ENCODE measurements around the gene KIF16B.
"Not testable (repeated sequence)": the region's sequence is repeated elsewhere in the genome, so short reads cannot be mapped to it uniquely, and the experiment has no call there.

Gene KIF16B

DNA sequence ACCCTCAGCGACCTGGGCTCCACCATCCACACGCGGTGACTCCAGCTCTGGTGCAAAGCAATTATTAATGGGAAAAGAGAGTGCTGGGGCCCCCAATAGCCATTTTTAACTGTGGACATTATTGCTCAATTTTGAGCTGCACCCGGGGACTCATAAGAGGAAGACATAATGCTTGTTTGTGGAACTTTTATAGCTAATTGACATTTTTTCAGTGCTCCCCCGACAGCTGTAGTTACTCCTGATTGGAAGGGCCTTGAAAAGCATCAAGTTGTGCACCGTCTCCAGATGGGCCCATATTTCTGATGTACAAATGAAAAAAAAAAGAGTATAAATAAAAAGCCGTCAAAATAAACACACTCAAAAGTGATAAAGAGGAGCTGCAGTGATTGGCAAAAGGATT lies 327.0 kb downstream of the KIF16B start:
- no peak for ATAC-seq

DNA sequence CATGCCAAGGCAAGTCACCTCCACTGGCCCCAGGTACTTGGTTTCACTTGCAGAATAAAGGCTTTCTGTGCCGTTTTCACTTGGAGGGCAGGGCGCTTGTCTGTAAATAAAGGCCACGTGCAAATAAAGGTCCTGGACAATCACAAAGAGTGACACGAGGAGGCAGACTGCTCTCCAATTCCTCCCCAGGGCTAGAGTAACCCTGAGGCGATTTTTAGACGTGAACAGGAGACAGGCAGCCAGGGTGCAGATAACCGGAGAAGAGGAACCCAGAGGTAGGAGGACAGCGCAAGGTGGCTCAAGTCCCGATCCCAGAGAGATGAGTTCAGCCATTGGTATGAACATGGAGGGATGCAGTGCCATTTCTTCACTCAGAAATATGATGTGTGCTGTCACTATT lies 327.4 kb downstream of the KIF16B start:
- ATAC-seq, result no peak

DNA sequence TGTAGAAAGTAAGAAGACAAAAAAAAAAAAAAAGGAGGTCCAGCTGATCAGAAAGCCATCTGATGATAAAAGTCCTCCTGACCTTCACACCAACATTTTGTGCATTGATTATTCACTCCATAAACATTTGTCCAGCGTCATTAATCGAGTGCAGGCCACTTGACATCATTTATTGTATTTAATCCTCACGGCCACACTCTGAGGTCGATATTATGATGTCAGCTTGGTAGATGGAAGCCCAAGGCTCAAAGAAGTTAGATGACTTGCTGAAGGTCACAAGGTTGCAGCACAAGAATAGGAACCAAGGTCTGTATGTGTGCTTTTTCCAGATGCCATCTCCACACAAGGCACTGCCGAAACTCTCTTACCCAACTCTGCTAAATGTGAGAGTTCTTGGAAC lies 328.4 kb downstream of the KIF16B start:
- no peak for ATAC-seq

DNA sequence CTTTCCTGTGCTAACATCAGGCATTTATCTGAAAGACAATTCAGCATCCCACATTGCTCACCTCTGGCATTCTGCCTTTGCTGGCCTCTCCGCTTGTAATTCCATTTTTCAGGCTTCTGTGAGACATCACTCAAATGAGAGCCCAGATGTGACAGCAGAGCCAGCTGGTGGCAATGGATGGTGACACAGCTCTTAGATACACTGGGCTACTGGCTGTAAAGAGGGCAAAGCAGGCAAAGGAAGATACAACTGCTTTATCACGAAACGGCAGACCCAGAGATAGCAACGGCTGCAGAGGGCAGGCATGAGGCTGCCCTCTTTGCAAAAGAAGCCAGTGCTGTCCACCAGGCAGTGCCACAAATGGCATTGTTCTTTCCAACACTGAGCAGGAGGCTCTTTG lies 329.8 kb downstream of the KIF16B start:
- ATAC-seq, result no peak

DNA sequence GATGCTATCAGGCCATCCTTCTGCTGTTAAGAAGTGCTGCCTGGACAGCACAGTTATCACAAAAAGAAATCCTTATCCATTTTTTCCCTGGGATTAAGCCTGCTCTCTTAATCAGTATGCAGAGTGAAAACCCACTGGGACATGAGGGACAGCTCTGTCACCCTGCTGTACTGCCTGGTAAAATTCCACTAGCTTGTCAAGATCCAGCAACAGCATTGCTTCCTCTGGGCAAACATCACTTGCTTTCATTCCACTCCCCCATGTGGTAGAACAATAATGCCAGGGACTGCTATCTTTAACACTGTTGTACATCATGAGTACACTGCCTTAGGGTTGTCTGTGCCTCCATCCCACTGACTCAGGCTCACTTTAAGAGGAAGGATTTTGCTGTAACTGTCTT lies 331.3 kb downstream of the KIF16B start:
- ATAC-seq, result no peak

DNA sequence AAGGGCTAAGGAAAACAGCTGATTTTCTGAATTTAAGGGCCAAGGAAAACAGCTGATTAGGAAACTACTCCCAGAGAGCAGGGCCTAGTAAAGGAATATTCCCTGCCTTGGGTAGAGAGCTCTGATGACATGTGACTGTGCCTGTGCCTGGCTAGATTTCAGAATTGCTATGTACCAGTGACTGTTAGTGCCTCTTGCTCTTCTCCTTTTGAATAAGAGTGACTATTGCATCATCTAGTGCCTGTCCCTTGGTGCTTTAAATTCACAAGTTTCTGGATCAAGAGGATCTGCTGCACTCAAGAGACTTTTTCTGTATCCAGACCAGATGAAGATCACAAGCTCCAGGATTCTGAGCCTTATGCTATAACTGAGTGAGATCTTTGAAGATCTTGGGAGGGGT lies 332.9 kb downstream of the KIF16B start:
- ATAC-seq, result no peak

DNA sequence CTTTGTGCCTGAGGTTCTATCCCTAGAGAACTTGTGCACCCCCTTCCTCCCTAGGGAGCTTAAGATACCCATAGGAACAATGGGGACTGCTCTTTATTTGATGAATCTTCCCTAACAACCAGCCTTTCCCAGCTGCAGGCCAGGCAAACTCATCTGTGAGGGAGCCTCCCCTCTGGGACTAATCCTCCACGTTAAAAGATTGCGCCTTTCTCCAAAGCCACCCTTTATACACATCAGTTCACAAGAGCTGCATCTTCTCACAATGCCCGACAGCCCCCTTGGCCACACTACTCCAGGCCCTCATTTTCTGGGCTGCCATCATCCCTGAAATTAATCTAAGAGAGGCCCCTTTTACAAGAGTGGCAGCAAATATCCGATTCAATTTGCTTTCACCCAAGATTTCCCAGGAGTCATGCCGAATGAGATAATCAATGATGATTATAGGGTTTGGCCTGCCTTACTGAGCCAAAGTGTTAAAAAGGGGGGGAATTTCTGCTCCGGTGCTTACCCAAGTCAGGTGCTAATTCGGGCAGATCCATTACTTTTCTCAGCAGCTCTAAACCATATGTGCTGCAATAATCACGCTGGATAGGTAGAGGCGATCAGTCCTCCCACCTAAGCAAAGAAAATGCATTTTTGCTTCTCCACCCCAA lies 336.5 kb downstream of the KIF16B start:
- no peak for ATAC-seq

DNA sequence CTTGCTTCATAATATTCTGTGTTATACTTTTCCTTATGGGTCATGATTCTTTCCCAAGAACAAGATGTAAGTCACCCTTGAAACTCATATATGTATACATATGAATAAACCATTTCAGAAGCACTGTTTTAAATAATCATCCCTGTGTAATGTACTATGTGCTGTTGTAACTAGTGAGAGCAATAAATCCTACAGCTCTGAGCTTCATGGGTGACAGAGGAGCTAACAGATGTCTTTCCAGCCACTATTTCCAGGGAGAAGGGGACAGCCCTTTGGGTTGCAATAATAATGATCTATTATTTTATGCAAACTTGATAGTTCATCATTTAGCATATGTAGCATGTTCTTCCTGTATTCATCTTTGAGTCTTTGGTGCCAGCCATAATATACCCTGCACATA lies 342.8 kb downstream of the KIF16B start:
- no peak for ATAC-seq

DNA sequence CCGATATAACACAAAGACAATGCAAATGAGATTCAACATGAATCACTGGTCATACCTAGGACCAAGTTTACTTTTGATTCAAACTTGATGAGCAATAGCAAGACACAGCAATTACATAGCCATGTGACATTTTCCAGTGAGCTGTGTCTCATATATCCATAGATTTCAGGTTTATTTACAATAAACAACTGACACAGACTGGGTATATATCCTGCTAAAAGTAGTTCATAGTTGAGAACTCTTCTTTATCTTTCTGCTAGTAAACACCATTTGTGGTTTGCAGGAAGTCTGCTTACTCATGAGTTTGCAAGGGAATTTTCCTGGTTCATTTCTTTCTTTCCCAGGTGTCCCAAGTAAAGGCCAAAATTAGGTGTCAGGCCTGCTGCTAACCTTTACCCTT lies 343.4 kb downstream of the KIF16B start:
- no peak for ATAC-seq

DNA sequence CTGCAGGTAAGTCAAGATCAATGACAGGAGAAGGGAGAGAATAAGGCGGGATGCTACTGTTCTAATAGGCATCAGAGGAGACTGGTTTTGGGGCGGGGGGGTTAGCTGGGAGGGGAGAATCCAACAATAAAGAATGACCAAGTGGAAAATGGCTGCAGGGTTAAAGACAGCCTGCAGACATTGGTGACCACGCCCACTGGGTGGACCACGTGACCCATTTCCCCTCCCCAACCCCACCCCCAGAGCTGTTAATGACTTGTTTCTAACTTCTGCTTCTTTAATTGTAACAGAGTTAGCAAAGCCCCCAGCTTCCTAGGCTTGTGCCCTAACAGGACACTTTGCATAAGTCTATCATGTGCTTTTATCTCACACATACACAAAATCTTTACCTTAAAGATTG lies 344.5 kb downstream of the KIF16B start:
- ATAC-seq, result no peak

DNA sequence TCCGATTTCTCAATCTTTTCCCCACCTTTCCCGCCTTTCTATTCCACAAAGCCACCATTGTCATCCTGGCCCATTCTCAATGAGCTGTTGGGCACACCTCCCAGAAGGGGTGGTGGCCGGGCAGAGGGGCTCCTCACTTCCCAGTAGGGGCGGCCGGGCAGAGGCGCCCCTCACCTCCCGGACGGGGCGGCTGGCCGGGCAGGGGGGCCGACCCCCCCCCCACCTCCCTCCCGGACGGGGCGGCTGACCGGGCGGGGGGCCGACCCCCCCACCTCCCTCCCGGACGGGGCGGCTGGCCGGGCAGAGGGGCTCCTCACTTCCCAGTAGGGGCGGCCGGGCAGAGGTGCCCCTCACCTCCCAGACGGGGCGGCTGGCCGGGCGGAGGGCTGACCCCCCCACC lies 346.3 kb downstream of the KIF16B start:
- ATAC-seq, result not testable (repeated sequence)

DNA sequence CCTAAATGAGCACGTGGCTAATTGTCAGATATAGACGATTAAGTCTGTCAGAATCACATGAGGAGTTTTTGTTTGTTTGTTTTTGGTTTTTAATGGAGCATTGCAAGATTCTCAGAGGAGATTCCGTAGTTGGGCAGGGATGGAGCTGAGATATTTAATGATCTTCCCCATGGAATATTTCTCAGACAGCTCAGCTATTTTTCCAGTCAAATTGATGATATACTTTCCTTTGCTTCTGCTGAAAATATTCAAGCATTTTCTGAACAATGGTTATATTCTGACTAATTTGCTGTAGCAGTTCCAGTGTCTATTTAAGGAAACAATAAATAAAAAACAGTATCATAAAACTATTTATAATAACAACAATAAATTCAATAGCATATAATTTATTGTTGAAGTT lies 348.4 kb downstream of the KIF16B start:
- ATAC-seq, result no peak

DNA sequence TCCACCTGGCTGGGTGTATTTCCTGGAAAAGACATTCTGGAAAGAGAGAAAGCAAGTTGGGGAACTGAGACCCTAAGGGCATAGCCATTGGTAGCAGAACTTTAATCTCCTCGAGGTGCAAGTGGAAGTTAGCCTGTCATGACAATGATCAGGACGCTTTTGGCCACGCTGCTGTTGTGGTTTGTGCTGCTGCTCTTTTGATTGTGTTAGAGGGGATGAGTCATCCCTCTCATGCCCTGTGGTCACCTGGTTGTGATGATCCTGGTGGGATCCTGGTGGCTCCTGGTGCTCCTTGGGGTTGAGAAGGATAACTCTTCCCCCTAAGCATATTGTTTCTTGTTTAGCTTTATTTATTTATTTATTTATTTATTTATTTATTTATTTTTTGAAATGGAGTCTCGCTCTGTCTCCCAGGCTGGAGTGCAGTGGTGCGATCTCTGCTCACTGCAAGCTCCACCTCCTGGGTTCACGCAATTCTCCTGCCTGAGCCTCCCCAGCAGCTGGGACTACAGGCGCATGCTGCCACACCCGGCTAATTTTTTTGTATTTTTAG lies 350.3 kb downstream of the KIF16B start:
- no peak for ATAC-seq

Measured in activated CD4-positive, CD25-positive, alpha-beta regulatory T cell treated with anti-CD3 and anti-CD28 coated beads, Interleukin-2, amount 50 U/mL, for 24 hours (primary cell).